Mesothelial cell of epicardium (in vitro differentiated cells): Measurements from ENCODE around the gene CABP4. TPM values are rescaled to one million over a fixed set of nuclear protein-coding genes. Genes with fewer than 3 reads are reported as not detected.
A peak's percentile ranks its signal among the peaks of the same experiment; 100 is the strongest.

Source experiments
- DNase-seq, 2 experiments: peaks; one replicate each; pipeline ENCODE4 v3.0.0; 2021; ENCODE audit warnings: low spot score in 2 of 2; ENCODE audit not compliant: unreplicated experiment in 2 of 2
- H3K27ac Mint-ChIP-seq: 2 replicates; pipeline ENCODE4 v1.8.0; 2021; ENCODE audit warnings: mixed read lengths
- H3K27me3 Mint-ChIP-seq: 2 replicates; pipeline ENCODE4 v1.8.0; 2021; ENCODE audit warnings: low read depth, mixed read lengths
- H3K36me3 Mint-ChIP-seq: 2 replicates; pipeline ENCODE4 v1.8.0; 2021; ENCODE audit warnings: mixed read lengths
- H3K4me1 Mint-ChIP-seq: 2 replicates; pipeline ENCODE4 v1.8.0; 2021; ENCODE audit warnings: mixed read lengths
- H3K4me3 Mint-ChIP-seq: 2 replicates; pipeline ENCODE4 v1.8.0; 2021; ENCODE audit warnings: mild to moderate bottlenecking, moderate library complexity, mixed read lengths
- H3K9me3 Mint-ChIP-seq: 2 replicates; pipeline ENCODE4 v1.8.0; 2021; ENCODE audit warnings: mixed read lengths
- total RNA-seq: library from RNA; stranded (reverse); gene quantifications from 3 replicates; pipeline ENCODE4 v1.2.1, GENCODE V29; 2021
- TF ChIP-seq, protein P1 (sequence below): fragments of 200-600 bp; sonication (generic); IDR thresholded peaks from one replicate; pipeline ENCODE4 v1.5.0; 2021; ENCODE audit warnings: antibody characterized with exemption; ENCODE audit not compliant: unreplicated experiment

The CABP4 gene
- total RNA-seq, 1 donor from 2014 or later: 0.29 TPM

DNA sequence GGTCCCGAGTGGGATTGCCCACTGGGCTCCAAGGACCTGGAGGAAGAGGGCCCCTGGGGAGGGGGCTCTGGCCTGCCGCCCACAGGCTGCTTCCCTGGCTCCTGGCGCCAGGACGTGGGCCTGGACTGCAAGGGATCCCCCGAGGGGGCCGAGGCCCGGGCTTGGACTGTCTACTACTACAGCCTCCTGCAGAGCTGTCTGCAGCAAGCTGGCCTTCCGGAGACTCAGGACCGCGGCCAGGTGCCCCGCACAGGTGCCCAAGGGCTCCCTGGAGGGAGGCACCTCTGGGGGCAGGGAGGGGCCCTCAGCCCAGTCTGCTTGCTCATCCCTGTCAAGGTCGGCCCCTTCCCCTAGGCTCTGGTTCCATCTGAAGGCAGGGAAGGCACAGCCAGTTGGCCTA is 37.7 kb upstream of the CABP4 start:
- Mint-ChIP-seq H3K4me3 (no peak overlapping the region), H3K27ac (no peak overlapping the region), H3K4me1 (peaks cover 27% of the 10 kb centered on the region), H3K27me3 (peaks cover 30% of the 10 kb centered on the region), H3K9me3 (no peaks in the 10 kb centered on the region), H3K36me3 (no peaks in the 10 kb centered on the region)
- TF ChIP-seq, protein P1, sequence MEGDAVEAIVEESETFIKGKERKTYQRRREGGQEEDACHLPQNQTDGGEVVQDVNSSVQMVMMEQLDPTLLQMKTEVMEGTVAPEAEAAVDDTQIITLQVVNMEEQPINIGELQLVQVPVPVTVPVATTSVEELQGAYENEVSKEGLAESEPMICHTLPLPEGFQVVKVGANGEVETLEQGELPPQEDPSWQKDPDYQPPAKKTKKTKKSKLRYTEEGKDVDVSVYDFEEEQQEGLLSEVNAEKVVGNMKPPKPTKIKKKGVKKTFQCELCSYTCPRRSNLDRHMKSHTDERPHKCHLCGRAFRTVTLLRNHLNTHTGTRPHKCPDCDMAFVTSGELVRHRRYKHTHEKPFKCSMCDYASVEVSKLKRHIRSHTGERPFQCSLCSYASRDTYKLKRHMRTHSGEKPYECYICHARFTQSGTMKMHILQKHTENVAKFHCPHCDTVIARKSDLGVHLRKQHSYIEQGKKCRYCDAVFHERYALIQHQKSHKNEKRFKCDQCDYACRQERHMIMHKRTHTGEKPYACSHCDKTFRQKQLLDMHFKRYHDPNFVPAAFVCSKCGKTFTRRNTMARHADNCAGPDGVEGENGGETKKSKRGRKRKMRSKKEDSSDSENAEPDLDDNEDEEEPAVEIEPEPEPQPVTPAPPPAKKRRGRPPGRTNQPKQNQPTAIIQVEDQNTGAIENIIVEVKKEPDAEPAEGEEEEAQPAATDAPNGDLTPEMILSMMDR: no peak
- no peak for DNase-seq

DNA sequence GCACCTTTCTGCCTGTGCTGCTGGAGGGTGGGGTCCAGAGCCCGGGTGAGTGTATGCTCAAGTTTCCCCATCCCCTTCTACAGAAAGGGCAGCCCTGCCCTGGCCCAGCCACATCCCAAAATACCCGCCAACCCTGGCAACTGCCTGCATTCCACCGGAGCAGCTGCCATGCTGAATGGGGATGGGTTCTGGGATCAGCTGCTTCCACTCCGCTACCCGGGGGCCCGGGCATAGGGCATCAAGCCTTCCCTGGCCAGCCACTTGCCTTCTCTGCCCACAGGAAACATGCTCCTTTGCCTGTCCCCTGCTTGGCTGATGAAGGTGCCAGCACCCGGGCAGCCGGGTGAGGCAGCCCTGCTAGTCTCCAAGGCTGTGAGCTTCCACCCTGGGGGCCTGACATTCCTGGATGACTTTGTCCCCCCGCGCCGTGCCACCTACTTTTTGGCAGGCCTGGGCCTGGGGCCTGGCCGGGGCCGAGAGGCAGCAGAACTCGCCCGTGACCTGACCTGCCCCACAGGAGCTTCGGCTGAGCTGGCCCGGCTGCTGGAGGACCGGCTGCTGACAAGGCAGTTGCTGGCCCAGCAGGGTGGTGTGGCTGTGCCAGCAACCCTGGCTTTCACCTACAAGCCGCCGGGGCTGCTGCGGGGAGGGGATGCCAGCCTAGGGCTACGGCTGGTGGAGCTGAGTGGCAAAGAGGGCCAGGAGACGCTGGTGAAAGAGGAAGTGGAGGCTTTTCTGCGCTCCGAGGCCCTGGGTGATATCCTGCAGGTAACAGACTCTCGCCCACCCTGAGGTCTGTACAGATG is 36.5 kb upstream of the CABP4 start:
- peaks cover 20% of the 10 kb centered on the region for H3K27me3 Mint-ChIP-seq
- H3K36me3 Mint-ChIP-seq: no peaks in the 10 kb centered on the region
- peaks cover 23% of the 10 kb centered on the region for H3K4me1 Mint-ChIP-seq
- no peak for DNase-seq
- H3K4me3 Mint-ChIP-seq: no peak overlapping the region
- no peaks in the 10 kb centered on the region for H3K9me3 Mint-ChIP-seq
- TF ChIP-seq, protein P1: no peak
- H3K27ac Mint-ChIP-seq: no peak overlapping the region

DNA sequence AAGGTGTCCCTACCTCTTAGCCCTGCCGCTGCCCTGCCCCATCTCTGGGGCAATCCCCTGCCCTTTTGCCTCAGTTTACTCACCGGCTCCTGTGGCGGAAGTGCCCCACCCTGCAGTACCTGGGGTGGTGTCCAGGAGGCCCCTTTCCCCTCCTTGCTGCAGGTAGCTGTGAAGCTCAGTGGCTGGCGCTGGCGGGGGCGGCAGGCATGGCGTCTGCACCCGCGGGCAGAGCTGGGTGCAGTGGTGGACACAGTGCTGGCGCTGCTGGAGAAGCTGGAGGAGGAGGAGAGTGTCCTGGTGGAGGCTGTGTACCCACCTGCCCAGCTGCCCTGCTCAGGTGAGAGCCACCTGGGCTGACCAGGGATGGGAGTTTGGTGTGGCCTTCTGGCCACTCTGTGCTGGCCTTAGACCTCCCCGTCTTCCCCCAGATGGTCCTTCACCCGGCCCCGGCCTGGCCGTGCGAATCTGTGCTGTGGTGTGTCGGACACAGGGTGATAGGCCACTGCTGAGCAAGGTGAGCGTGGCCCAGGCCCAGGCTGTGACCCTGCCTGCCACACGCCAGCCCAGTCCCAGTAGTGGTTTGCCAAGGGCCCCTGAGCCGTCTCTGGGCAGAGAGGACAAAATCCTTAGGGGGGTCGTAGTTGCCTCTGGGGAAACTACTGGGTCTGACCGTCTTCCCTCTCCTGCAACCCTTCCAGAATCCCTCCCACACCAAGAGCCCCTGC is 35.7 kb upstream of the CABP4 start:
- Mint-ChIP-seq H3K4me3 (peak overlapping the region; percentile 63), H3K36me3 (no peaks in the 10 kb centered on the region), H3K9me3 (no peaks in the 10 kb centered on the region), H3K27me3 (peaks cover 17% of the 10 kb centered on the region), H3K27ac (no peak overlapping the region), H3K4me1 (peaks cover 23% of the 10 kb centered on the region)
- DNase-seq: no peak
- TF ChIP-seq, protein P1: no peak

DNA sequence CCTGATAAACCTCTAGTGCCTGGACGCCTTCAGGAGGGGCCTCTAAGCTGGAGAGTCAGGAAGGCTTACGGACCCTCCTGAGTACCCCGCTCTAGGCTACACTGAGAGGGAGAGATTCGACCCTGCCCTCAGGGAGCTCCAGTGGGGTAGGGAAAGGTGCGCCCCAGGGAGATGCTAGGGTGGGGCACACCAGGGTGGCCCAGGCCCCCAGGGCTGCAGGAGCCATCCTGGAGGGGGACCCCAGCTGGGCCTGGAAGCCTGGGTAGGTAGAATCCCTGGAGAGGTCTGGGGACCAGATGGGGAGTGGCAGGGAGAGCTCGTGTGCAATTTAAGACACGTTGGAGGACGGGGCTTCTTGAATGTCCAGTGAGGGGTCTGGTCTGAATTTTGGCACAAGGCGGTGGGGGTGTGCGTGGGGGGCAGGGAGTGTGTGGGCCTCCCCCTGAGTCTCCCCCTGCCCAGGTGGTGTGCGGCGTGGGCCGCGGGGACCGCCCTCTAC is 35.0 kb upstream of the CABP4 start:
- Mint-ChIP-seq H3K36me3 (no peaks in the 10 kb centered on the region), H3K27me3 (peaks cover 12% of the 10 kb centered on the region), H3K9me3 (no peaks in the 10 kb centered on the region), H3K4me3 (peak overlapping the region; percentile 63), H3K4me1 (peaks cover 22% of the 10 kb centered on the region), H3K27ac (peak overlapping the region; percentile 53)
- no peak for DNase-seq
- TF ChIP-seq, protein P1: no peak

DNA sequence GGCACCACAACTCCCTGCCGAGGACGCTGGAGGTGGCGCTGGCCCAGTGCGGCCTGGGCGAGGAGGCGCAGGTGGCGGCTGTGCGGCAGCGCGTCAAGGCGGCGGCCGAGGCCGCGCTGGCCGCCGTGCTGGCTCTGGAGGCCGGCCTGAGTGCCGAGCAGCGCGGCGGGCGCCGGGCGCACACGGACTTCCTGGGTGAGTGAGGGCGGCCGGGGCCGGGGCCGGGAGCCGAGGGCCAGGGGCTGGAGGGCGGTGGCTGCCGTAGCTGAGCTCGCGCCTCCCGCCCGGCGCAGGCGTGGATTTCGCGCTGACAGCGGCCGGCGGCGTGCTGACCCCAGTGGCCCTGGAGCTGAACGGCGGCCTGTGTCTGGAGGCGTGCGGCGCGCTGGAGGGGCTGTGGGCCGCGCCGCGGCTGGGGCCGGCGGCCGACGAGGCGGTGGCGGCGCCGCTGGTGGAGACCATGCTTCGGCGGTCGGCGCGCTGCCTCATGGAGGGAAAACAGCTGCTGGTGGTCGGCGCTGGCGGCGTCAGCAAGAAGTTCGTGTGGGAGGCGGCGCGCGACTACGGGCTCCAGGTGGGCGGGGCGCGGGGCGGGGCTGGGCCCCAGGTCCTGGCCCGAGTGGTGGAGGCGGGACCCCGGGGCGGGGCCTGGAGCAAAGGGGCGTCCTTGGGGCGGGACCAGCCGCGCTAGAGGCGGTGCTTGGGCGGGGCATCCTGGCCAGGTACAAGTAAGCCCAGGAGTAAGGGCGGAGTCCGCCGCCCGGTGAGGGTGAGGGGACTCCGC is 34.3 kb upstream of the CABP4 start:
- peak; percentile 97 to 98 for DNase-seq
- Mint-ChIP-seq H3K27ac (peak overlapping the region; percentile 75), H3K4me3 (peak overlapping the region; percentile 63), H3K9me3 (no peaks in the 10 kb centered on the region), H3K27me3 (peaks cover 11% of the 10 kb centered on the region), H3K36me3 (no peaks in the 10 kb centered on the region), H3K4me1 (peaks cover 21% of the 10 kb centered on the region)
- TF ChIP-seq, protein P1: no peak
